ENCODE results near the gene PTGR1. TPM values are rescaled to one million over a fixed set of nuclear protein-coding genes. Genes with fewer than 3 reads are reported as not detected.
"Not testable (repeated sequence)": the region's sequence is repeated elsewhere in the genome, so short reads cannot be mapped to it uniquely, and the experiment has no call there.

PTGR1 gene
- total and polyA plus RNA-seq, 5 donors from 2014 or later = 0.32 TPM; not detected in 4

DNA sequence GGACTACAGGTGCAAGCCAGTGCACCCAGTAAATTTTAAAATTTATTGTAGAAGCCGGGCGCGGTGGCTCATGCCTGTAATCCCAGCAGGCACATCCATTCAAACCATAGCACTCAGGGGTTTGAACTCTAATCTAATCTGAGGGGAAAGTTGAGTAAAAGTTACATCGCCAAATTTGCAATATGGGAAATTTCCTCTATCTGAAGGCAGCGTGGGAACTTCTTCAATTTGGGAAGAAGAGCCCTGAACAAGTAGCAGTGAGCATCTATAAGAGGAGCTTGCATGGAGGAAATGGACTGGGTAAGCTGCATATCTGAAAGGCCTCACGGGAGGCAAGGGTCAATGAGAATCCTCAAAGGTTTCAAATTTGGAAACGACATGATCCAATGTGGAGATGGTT is 29.0 kb upstream of the PTGR1 start:
- no peaks in the 10 kb centered on the region for H3K9me3 ChIP-seq (ENCODE audit: control insufficient read depth in 2 of 2, low read length in 2 of 2)
- Mint-ChIP-seq H3K36me3 (peaks cover 4% of the 10 kb centered on the region), H3K27ac (no peak overlapping the region), H3K4me1 (peaks cover 17 to 28% (median 23%) of the 10 kb centered on the region in 4 donors), H3K9me3 (no peaks in the 10 kb centered on the region), H3K4me3 (no peak overlapping the region), H3K27me3 (peaks cover 16% of the 10 kb centered on the region)
- no peak overlapping the region for H3K27ac ChIP-seq (ENCODE audit: insufficient read depth, low read length, poor library complexity, severe bottlenecking)
- ATAC-seq (ENCODE audit: low read depth in 2 of 2) (no peak), DNase-seq (no peak)
- H3K36me3 ChIP-seq (ENCODE audit: control insufficient read depth, insufficient read depth, low read length) = no peaks in the 10 kb centered on the region
- peaks cover 8% of the 10 kb centered on the region for H3K27me3 ChIP-seq (ENCODE audit: control insufficient read depth, insufficient read depth, low read length)
- H3K4me3 ChIP-seq (ENCODE audit: low read depth, low read length) = no peak overlapping the region
- peaks cover 22% of the 10 kb centered on the region for H3K4me1 ChIP-seq (ENCODE audit: control insufficient read depth, insufficient read depth, low read length, poor library complexity, severe bottlenecking)

DNA sequence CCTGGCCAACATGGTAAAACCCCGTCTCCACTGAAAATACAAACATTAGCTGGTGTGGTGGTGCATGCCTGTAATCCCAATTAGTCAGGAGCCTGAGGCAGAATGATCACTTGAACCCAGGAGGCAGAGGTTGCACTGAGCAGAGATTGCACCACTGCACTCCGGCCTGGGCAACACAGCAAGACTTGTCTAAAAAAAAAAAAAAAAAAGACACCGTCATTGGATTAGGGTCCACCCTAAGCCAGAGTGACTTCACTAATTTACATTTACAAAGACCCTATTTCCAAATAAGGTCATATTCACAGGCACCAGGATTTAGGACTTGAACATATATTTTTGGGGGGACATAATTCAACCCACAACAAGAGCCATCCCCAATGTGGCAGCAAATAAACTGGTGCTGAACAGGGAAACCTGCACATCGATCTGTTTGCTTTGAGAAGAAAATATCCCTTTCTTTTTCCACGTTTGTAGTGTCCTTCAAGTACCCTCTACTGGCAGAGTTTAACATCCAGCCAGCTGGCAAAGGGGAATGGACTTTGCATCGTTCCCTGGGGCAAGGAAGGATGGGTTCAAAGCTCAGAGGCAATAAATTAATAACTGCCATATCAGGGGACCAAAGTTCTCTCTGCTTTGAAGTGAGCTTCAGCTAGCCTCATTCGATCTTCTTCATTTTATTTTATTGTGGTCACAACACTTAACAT is 28.0 kb upstream of the PTGR1 start:
- H3K27me3 ChIP-seq (ENCODE audit: control insufficient read depth, insufficient read depth, low read length) = peaks cover 11% of the 10 kb centered on the region
- ATAC-seq (ENCODE audit: low read depth in 2 of 2) (no peak), DNase-seq (no peak)
- H3K4me1 ChIP-seq (ENCODE audit: control insufficient read depth, insufficient read depth, low read length, poor library complexity, severe bottlenecking) = peaks cover 16% of the 10 kb centered on the region
- Mint-ChIP-seq H3K27me3 (peaks cover 22% of the 10 kb centered on the region), H3K4me1 (peaks cover 7 to 18% (median 16%) of the 10 kb centered on the region in 4 donors), H3K36me3 (no peaks in the 10 kb centered on the region), H3K27ac (no peak overlapping the region), H3K4me3 (no peak overlapping the region), H3K9me3 (no peaks in the 10 kb centered on the region)
- H3K4me3 ChIP-seq (ENCODE audit: low read depth, low read length) = no peak overlapping the region
- no peaks in the 10 kb centered on the region for H3K9me3 ChIP-seq (ENCODE audit: control insufficient read depth in 2 of 2, low read length in 2 of 2)
- no peak overlapping the region for H3K27ac ChIP-seq (ENCODE audit: insufficient read depth, low read length, poor library complexity, severe bottlenecking)
- H3K36me3 ChIP-seq (ENCODE audit: control insufficient read depth, insufficient read depth, low read length) = no peaks in the 10 kb centered on the region

DNA sequence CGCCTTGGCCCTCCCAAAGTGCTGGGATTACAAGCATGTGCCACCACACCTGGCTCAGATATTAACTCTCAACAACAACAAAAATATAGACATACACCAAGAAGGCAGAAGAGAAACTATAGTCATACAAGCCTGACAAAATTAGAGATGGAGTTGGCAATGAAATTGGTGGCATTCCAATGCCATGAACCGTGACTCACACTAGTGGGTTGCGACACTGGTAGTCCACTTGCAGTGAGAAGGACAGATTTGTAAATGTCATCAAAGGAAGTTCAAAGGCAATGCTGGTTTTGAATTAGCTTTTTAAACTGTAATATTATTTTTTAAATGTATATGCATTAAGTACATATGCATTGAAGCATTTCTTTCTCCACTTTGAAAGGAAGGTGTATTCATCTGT is 23.2 kb upstream of the PTGR1 start:
- no peak overlapping the region for H3K27ac Mint-ChIP-seq
- no peak overlapping the region for H3K27ac ChIP-seq (ENCODE audit: insufficient read depth, low read length, poor library complexity, severe bottlenecking)
- no peaks in the 10 kb centered on the region for H3K9me3 Mint-ChIP-seq
- H3K4me3 Mint-ChIP-seq = no peak overlapping the region
- H3K4me1 Mint-ChIP-seq = no peaks in the 10 kb centered on the region
- no peaks in the 10 kb centered on the region for H3K9me3 ChIP-seq (ENCODE audit: control insufficient read depth in 2 of 2, low read length in 2 of 2)
- no peak for DNase-seq
- H3K4me3 ChIP-seq (ENCODE audit: low read depth, low read length) = no peak overlapping the region
- ATAC-seq (ENCODE audit: low read depth in 2 of 2) = no peak
- H3K36me3 Mint-ChIP-seq = no peaks in the 10 kb centered on the region
- H3K27me3 ChIP-seq (ENCODE audit: control insufficient read depth, insufficient read depth, low read length) = peaks cover 11% of the 10 kb centered on the region
- no peaks in the 10 kb centered on the region for H3K36me3 ChIP-seq (ENCODE audit: control insufficient read depth, insufficient read depth, low read length)
- H3K4me1 ChIP-seq (ENCODE audit: control insufficient read depth, insufficient read depth, low read length, poor library complexity, severe bottlenecking) = no peaks in the 10 kb centered on the region
- peaks cover 19% of the 10 kb centered on the region for H3K27me3 Mint-ChIP-seq

- Histone ChIP-seq H3K4me3 (ENCODE audit: low read depth, low read length) (no peak overlapping the region), H3K27ac (ENCODE audit: insufficient read depth, low read length, poor library complexity, severe bottlenecking) (no peak overlapping the region), H3K27me3 (ENCODE audit: control insufficient read depth, insufficient read depth, low read length) (peaks cover 11% of the 10 kb centered on the region), H3K36me3 (ENCODE audit: control insufficient read depth, insufficient read depth, low read length) (no peaks in the 10 kb centered on the region), H3K4me1 (ENCODE audit: control insufficient read depth, insufficient read depth, low read length, poor library complexity, severe bottlenecking) (no peaks in the 10 kb centered on the region), H3K9me3 (ENCODE audit: control insufficient read depth in 2 of 2, low read length in 2 of 2) (no peaks in the 10 kb centered on the region)
- peak; percentile 55 to 75 for ATAC-seq (ENCODE audit: low read depth in 2 of 2)
- H3K4me3 Mint-ChIP-seq = no peak overlapping the region
- no peaks in the 10 kb centered on the region for H3K36me3 Mint-ChIP-seq
- no peaks in the 10 kb centered on the region for H3K4me1 Mint-ChIP-seq
- DNase-seq = peak in 2 of 3 donors; percentile 18 to 26
- no peak overlapping the region for H3K27ac Mint-ChIP-seq
- no peaks in the 10 kb centered on the region for H3K9me3 Mint-ChIP-seq
- peaks cover 19% of the 10 kb centered on the region for H3K27me3 Mint-ChIP-seq
Observed at GRCh38 chr9:111621895-111622480, 22.5 kb upstream of the PTGR1 start.

DNA sequence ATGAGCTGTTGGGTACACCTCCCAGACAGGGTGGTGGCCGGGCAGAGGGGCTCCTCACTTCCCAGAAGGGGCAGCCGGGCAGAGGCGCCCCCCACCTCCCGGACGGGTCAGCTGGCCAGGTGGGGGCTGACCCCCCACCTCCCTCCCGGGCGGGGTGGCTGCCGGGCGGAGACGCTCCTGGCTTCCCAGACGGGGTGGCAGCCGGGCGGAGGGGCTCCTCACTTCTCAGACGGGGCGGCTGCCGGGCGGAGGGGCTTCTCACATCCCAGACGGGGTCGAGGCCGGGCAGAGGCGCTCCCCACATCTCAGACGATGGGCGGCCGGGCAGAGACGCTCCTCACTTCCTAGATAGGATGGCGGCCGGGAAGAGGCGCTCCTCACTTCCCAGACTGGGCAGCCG is 17.9 kb upstream of the PTGR1 start:
- not testable (repeated sequence) for H3K9me3 Mint-ChIP-seq; H3K27ac Mint-ChIP-seq; H3K4me1 ChIP-seq (ENCODE audit: control insufficient read depth, insufficient read depth, low read length, poor library complexity, severe bottlenecking); H3K4me1 Mint-ChIP-seq; H3K9me3 ChIP-seq (ENCODE audit: control insufficient read depth in 2 of 2, low read length in 2 of 2); H3K4me3 ChIP-seq (ENCODE audit: low read depth, low read length); H3K4me3 Mint-ChIP-seq; H3K36me3 Mint-ChIP-seq; ATAC-seq (ENCODE audit: low read depth in 2 of 2); H3K27ac ChIP-seq (ENCODE audit: insufficient read depth, low read length, poor library complexity, severe bottlenecking); H3K27me3 ChIP-seq (ENCODE audit: control insufficient read depth, insufficient read depth, low read length); DNase-seq; H3K36me3 ChIP-seq (ENCODE audit: control insufficient read depth, insufficient read depth, low read length)
- peaks cover 23% of the 10 kb centered on the region for H3K27me3 Mint-ChIP-seq

- Mint-ChIP-seq H3K27me3 (peaks cover 26% of the 10 kb centered on the region), H3K4me1 (no peaks in the 10 kb centered on the region), H3K27ac (no peak overlapping the region), H3K36me3 (no peaks in the 10 kb centered on the region), H3K9me3 (peaks cover 0 to 2% (median 0%) of the 10 kb centered on the region in 7 donors), H3K4me3 (no peak overlapping the region)
- Histone ChIP-seq H3K9me3 (ENCODE audit: control insufficient read depth in 2 of 2, low read length in 2 of 2) (no peaks in the 10 kb centered on the region), H3K4me3 (ENCODE audit: low read depth, low read length) (no peak overlapping the region), H3K27ac (ENCODE audit: insufficient read depth, low read length, poor library complexity, severe bottlenecking) (no peak overlapping the region), H3K27me3 (ENCODE audit: control insufficient read depth, insufficient read depth, low read length) (no peaks in the 10 kb centered on the region), H3K4me1 (ENCODE audit: control insufficient read depth, insufficient read depth, low read length, poor library complexity, severe bottlenecking) (no peaks in the 10 kb centered on the region), H3K36me3 (ENCODE audit: control insufficient read depth, insufficient read depth, low read length) (no peaks in the 10 kb centered on the region)
- ATAC-seq (ENCODE audit: low read depth in 2 of 2) (no peak), DNase-seq (no peak)
Observed at GRCh38 chr9:111615928-111616327, 16.5 kb upstream of the PTGR1 start.

DNA sequence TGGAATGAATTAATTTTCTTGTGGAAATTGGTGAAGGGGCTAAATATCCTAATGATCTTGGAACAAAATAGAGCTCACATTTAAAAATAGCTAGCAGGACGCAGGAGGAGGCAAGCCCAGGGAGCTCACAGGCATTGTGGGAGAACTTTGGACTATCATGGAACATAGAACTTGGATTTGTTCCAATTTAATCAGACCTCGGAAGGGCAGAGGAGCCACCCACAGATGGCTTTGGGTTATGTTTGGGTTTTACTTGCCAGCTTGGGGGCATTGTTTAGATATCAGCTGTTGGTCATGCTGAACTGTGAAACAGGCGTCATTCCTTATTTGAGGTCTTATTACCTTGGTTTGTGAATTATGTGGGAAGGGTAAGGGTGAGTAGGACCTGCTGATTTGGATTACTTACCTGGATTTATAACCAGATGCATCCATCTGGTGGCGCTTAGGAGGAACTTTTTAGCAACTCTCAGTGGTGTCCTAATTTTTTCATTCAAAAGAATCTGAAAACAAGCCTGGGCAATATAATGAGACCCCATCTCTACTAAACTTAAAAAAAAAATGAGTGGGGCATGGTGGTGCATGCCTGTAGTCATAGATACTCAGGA is 14.1 kb upstream of the PTGR1 start:
- no peak for ATAC-seq (ENCODE audit: low read depth in 2 of 2)
- H3K4me1 ChIP-seq (ENCODE audit: control insufficient read depth, insufficient read depth, low read length, poor library complexity, severe bottlenecking) = no peaks in the 10 kb centered on the region
- peaks cover 21% of the 10 kb centered on the region for H3K27me3 Mint-ChIP-seq
- H3K9me3 ChIP-seq (ENCODE audit: control insufficient read depth in 2 of 2, low read length in 2 of 2) = no peaks in the 10 kb centered on the region
- no peaks in the 10 kb centered on the region for H3K27me3 ChIP-seq (ENCODE audit: control insufficient read depth, insufficient read depth, low read length)
- H3K4me3 ChIP-seq (ENCODE audit: low read depth, low read length) = no peak overlapping the region
- H3K4me3 Mint-ChIP-seq = no peak overlapping the region
- no peaks in the 10 kb centered on the region for H3K4me1 Mint-ChIP-seq
- DNase-seq = no peak
- peaks cover 0 to 2% (median 0%) of the 10 kb centered on the region in 7 donors for H3K9me3 Mint-ChIP-seq
- no peak overlapping the region for H3K27ac ChIP-seq (ENCODE audit: insufficient read depth, low read length, poor library complexity, severe bottlenecking)
- no peaks in the 10 kb centered on the region for H3K36me3 ChIP-seq (ENCODE audit: control insufficient read depth, insufficient read depth, low read length)
- H3K27ac Mint-ChIP-seq = no peak overlapping the region
- no peaks in the 10 kb centered on the region for H3K36me3 Mint-ChIP-seq

GRCh38 chr9:111610845-111611244 is 11.4 kb upstream of the PTGR1 start:
- Mint-ChIP-seq H3K4me3 (no peak overlapping the region), H3K36me3 (no peaks in the 10 kb centered on the region), H3K27ac (no peak overlapping the region), H3K27me3 (peaks cover 21% of the 10 kb centered on the region), H3K9me3 (peaks cover 0 to 2% (median 0%) of the 10 kb centered on the region in 7 donors), H3K4me1 (no peaks in the 10 kb centered on the region)
- ATAC-seq (ENCODE audit: low read depth in 2 of 2) (no peak), DNase-seq (no peak)
- Histone ChIP-seq H3K4me1 (ENCODE audit: control insufficient read depth, insufficient read depth, low read length, poor library complexity, severe bottlenecking) (no peaks in the 10 kb centered on the region), H3K4me3 (ENCODE audit: low read depth, low read length) (no peak overlapping the region), H3K27ac (ENCODE audit: insufficient read depth, low read length, poor library complexity, severe bottlenecking) (no peak overlapping the region), H3K27me3 (ENCODE audit: control insufficient read depth, insufficient read depth, low read length) (no peaks in the 10 kb centered on the region), H3K9me3 (ENCODE audit: control insufficient read depth in 2 of 2, low read length in 2 of 2) (no peaks in the 10 kb centered on the region), H3K36me3 (ENCODE audit: control insufficient read depth, insufficient read depth, low read length) (no peaks in the 10 kb centered on the region)
